ENCODE data around the gene UBE3B.

The UBE3B gene

DNA sequence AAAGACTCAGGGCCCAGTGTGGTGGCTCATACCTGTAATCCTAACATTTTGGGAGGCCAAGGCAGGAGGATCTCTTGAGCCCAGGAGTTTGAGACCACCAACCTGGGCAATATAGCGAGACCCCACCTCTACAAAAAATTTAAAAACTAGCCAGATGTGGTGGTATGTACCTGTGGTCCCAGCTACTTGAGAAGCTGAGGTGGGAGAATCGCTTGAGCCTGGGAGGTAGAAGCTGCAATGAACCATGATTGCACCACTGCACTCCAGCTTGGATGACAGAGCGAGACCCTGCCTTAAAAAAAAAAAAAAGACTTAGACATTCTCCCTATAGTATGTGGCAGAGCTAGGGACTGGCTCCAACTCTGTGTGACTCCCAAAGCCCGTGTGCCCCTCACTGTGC is 2.9 kb downstream of the UBE3B start:
- Histone ChIP-seq H3K18ac (ENCODE audit: low read depth in 1 of 2, low read length in 2 of 2) (no peak overlapping the region), H3K4me1 (ENCODE audit: control insufficient read depth, insufficient read depth, low read depth, low read length) (peaks cover 5% of the 10 kb centered on the region), H3K4me3 (ENCODE audit: insufficient read depth in 1 of 2, low read depth in 1 of 2, low read length in 2 of 2) (no peak overlapping the region), H3K27ac (ENCODE audit: low read length, poor library complexity, severe bottlenecking) (no peak overlapping the region), H2BK12ac (ENCODE audit: low read length in 2 of 2) (no peak overlapping the region), H2BK5ac (ENCODE audit: low read depth, low read length, poor library complexity, severe bottlenecking) (no peak overlapping the region), H3K79me1 (replicated peaks; ENCODE audit: low read length, poor library complexity, severe bottlenecking) (peaks cover 29% of the 10 kb centered on the region), H3K23ac (ENCODE audit: low read length in 2 of 2) (no peak overlapping the region), H3K4ac (ENCODE audit: low read depth in 1 of 2, low read length in 2 of 2) (no peak overlapping the region), H2BK15ac (ENCODE audit: low read depth, poor library complexity, severe bottlenecking) (no peak overlapping the region), H3K4me2 (ENCODE audit: low read length, poor library complexity, severe bottlenecking) (no peak overlapping the region), H2AFZ (ENCODE audit: low read depth, low read length) (no peak overlapping the region), H3K9me3 (ENCODE audit: control insufficient read depth, low read length) (no peaks in the 10 kb centered on the region), H4K91ac (ENCODE audit: low read length) (no peak overlapping the region), H2BK120ac (ENCODE audit: low read depth, low read length) (no peak overlapping the region), H2AK5ac (ENCODE audit: low read length, severe bottlenecking) (no peak overlapping the region), H3K9ac (ENCODE audit: low read length) (no peak overlapping the region), H4K8ac (ENCODE audit: low read length) (no peak overlapping the region), H3K27me3 (ENCODE audit: control insufficient read depth in 1 of 2, insufficient read depth in 1 of 2, low read length in 2 of 2) (no peaks in the 10 kb centered on the region), H3K36me3 (ENCODE audit: control insufficient read depth in 1 of 2, insufficient read depth in 2 of 2, low read depth in 1 of 2, low read length in 2 of 2) (peaks cover 18 to 32% of the 10 kb centered on the region in 2 experiments), H3K14ac (ENCODE audit: low read length in 2 of 2) (no peak overlapping the region)
- no peak for DNase-seq
- 93% methylated on average over 3 of the region's 4 CpGs for WGBS

DNA sequence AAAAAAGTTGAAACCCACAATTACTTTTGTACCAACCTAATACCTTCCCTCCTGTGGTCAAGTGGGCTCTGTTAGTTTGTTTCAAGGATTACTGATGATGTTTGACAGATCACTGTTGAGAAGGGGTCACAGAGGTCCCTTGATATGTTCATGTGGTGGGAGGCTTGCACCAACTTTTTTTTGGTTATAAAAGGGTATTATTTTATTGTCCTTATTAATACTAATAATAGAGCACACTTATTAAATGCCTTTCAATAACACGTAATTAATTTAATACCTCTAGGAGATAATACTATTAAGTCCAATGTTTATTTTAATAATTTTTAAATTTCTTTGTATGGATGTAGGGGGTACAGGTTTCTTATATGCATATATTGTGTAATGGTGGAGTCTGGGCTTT is 4.4 kb downstream of the UBE3B start:
- no CpG with 5 or more reads among the region's 1 CpG for WGBS
- Histone ChIP-seq H3K9me3 (ENCODE audit: control insufficient read depth, low read length) (no peaks in the 10 kb centered on the region), H3K4me1 (ENCODE audit: control insufficient read depth, insufficient read depth, low read depth, low read length) (peaks cover 4% of the 10 kb centered on the region), H3K27me3 (ENCODE audit: control insufficient read depth in 1 of 2, insufficient read depth in 1 of 2, low read length in 2 of 2) (no peaks in the 10 kb centered on the region), H4K91ac (ENCODE audit: low read length) (no peak overlapping the region), H3K4me3 (ENCODE audit: insufficient read depth in 1 of 2, low read depth in 1 of 2, low read length in 2 of 2) (no peak overlapping the region), H2BK120ac (ENCODE audit: low read depth, low read length) (no peak overlapping the region), H3K23ac (ENCODE audit: low read length in 2 of 2) (no peak overlapping the region), H4K8ac (ENCODE audit: low read length) (no peak overlapping the region), H3K14ac (ENCODE audit: low read length in 2 of 2) (no peak overlapping the region), H2AK5ac (ENCODE audit: low read length, severe bottlenecking) (no peak overlapping the region), H3K79me1 (replicated peaks; ENCODE audit: low read length, poor library complexity, severe bottlenecking) (peaks cover 29% of the 10 kb centered on the region), H3K9ac (ENCODE audit: low read length) (no peak overlapping the region), H3K36me3 (ENCODE audit: control insufficient read depth in 1 of 2, insufficient read depth in 2 of 2, low read depth in 1 of 2, low read length in 2 of 2) (peaks cover 28 to 47% of the 10 kb centered on the region in 2 experiments), H3K4ac (ENCODE audit: low read depth in 1 of 2, low read length in 2 of 2) (no peak overlapping the region), H2BK15ac (ENCODE audit: low read depth, poor library complexity, severe bottlenecking) (no peak overlapping the region), H3K4me2 (ENCODE audit: low read length, poor library complexity, severe bottlenecking) (no peak overlapping the region), H2BK12ac (ENCODE audit: low read length in 2 of 2) (no peak overlapping the region), H2AFZ (ENCODE audit: low read depth, low read length) (no peak overlapping the region), H3K27ac (ENCODE audit: low read length, poor library complexity, severe bottlenecking) (no peak overlapping the region), H2BK5ac (ENCODE audit: low read depth, low read length, poor library complexity, severe bottlenecking) (no peak overlapping the region), H3K18ac (ENCODE audit: low read depth in 1 of 2, low read length in 2 of 2) (no peak overlapping the region)
- no peak for DNase-seq

DNA sequence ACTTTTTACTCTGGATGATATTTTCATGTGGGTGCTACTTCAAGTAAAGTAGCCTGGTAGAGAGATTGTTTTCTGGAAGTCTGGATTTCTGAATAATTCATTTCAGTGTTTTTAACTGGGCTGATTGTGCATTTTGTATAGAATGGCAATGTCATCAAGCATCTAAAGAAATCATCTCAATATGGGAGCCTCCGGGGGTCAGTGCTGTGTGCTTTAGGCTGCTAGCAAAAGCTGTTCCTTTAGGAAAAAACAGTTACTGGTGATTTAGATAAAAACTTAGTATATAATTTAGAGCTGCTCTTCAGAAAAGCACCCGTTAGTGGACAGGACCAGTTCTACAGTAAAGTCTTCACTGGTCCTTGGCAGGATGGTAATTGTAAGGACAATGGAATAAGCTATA is 5.1 kb downstream of the UBE3B start:
- H3K18ac ChIP-seq (ENCODE audit: low read depth in 1 of 2, low read length in 2 of 2) = no peak overlapping the region
- H3K23ac ChIP-seq (ENCODE audit: low read length in 2 of 2) = no peak overlapping the region
- H3K4me3 ChIP-seq (ENCODE audit: insufficient read depth in 1 of 2, low read depth in 1 of 2, low read length in 2 of 2) = no peak overlapping the region
- H2BK120ac ChIP-seq (ENCODE audit: low read depth, low read length) = no peak overlapping the region
- no peak overlapping the region for H2BK12ac ChIP-seq (ENCODE audit: low read length in 2 of 2)
- H4K8ac ChIP-seq (ENCODE audit: low read length) = no peak overlapping the region
- no peak for DNase-seq
- no peaks in the 10 kb centered on the region for H3K9me3 ChIP-seq (ENCODE audit: control insufficient read depth, low read length)
- WGBS = 88% methylated on average over 1 of the region's 2 CpGs
- H2AFZ ChIP-seq (ENCODE audit: low read depth, low read length) = no peak overlapping the region
- H3K79me1 ChIP-seq (replicated peaks; ENCODE audit: low read length, poor library complexity, severe bottlenecking) = peaks cover 32% of the 10 kb centered on the region
- H3K9ac ChIP-seq (ENCODE audit: low read length) = no peak overlapping the region
- no peak overlapping the region for H3K4me2 ChIP-seq (ENCODE audit: low read length, poor library complexity, severe bottlenecking)
- H2BK5ac ChIP-seq (ENCODE audit: low read depth, low read length, poor library complexity, severe bottlenecking) = no peak overlapping the region
- no peak overlapping the region for H3K14ac ChIP-seq (ENCODE audit: low read length in 2 of 2)
- no peak overlapping the region for H2AK5ac ChIP-seq (ENCODE audit: low read length, severe bottlenecking)
- peaks cover 34 to 53% of the 10 kb centered on the region in 2 experiments for H3K36me3 ChIP-seq (ENCODE audit: control insufficient read depth in 1 of 2, insufficient read depth in 2 of 2, low read depth in 1 of 2, low read length in 2 of 2)
- no peak overlapping the region for H4K91ac ChIP-seq (ENCODE audit: low read length)
- peaks cover 4% of the 10 kb centered on the region for H3K4me1 ChIP-seq (ENCODE audit: control insufficient read depth, insufficient read depth, low read depth, low read length)
- no peak overlapping the region for H3K27ac ChIP-seq (ENCODE audit: low read length, poor library complexity, severe bottlenecking)
- H3K4ac ChIP-seq (ENCODE audit: low read depth in 1 of 2, low read length in 2 of 2) = no peak overlapping the region
- H2BK15ac ChIP-seq (ENCODE audit: low read depth, poor library complexity, severe bottlenecking) = no peak overlapping the region
- no peaks in the 10 kb centered on the region for H3K27me3 ChIP-seq (ENCODE audit: control insufficient read depth in 1 of 2, insufficient read depth in 1 of 2, low read length in 2 of 2)

DNA sequence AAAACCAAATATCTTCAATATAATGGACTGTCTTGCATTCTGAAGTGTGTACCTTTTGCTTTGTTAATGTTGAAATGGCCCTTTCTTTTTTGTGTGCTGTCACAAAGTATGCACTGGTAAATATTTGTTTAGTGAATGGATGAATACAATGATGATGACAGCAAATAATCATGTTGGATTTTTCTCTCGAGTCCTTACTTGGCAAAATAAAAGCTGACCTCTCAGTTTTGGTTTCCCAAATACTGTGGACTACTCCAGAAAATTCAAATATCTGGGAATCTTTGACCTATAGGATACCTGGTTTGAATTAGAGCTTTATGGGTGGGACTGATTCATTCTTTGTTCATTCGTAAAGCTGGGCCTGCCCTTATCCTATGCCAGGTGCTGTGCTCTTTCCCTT is 5.5 kb downstream of the UBE3B start:
- peaks cover 32% of the 10 kb centered on the region for H3K79me1 ChIP-seq (replicated peaks; ENCODE audit: low read length, poor library complexity, severe bottlenecking)
- no peaks in the 10 kb centered on the region for H3K27me3 ChIP-seq (ENCODE audit: control insufficient read depth in 1 of 2, insufficient read depth in 1 of 2, low read length in 2 of 2)
- H3K27ac ChIP-seq (ENCODE audit: low read length, poor library complexity, severe bottlenecking) = no peak overlapping the region
- H2BK12ac ChIP-seq (ENCODE audit: low read length in 2 of 2) = no peak overlapping the region
- no peak overlapping the region for H3K9ac ChIP-seq (ENCODE audit: low read length)
- H3K14ac ChIP-seq (ENCODE audit: low read length in 2 of 2) = no peak overlapping the region
- no peak overlapping the region for H2BK15ac ChIP-seq (ENCODE audit: low read depth, poor library complexity, severe bottlenecking)
- H3K4ac ChIP-seq (ENCODE audit: low read depth in 1 of 2, low read length in 2 of 2) = no peak overlapping the region
- DNase-seq = no peak
- H2AFZ ChIP-seq (ENCODE audit: low read depth, low read length) = no peak overlapping the region
- H2BK120ac ChIP-seq (ENCODE audit: low read depth, low read length) = no peak overlapping the region
- H3K36me3 ChIP-seq (ENCODE audit: control insufficient read depth in 1 of 2, insufficient read depth in 2 of 2, low read depth in 1 of 2, low read length in 2 of 2) = peaks cover 38 to 57% of the 10 kb centered on the region in 2 experiments
- no peak overlapping the region for H4K91ac ChIP-seq (ENCODE audit: low read length)
- no peak overlapping the region for H3K18ac ChIP-seq (ENCODE audit: low read depth in 1 of 2, low read length in 2 of 2)
- no peak overlapping the region for H4K8ac ChIP-seq (ENCODE audit: low read length)
- no peak overlapping the region for H2BK5ac ChIP-seq (ENCODE audit: low read depth, low read length, poor library complexity, severe bottlenecking)
- WGBS = 88% methylated on average over 1 of the region's 2 CpGs
- H3K4me3 ChIP-seq (ENCODE audit: insufficient read depth in 1 of 2, low read depth in 1 of 2, low read length in 2 of 2) = no peak overlapping the region
- H2AK5ac ChIP-seq (ENCODE audit: low read length, severe bottlenecking) = no peak overlapping the region
- no peaks in the 10 kb centered on the region for H3K9me3 ChIP-seq (ENCODE audit: control insufficient read depth, low read length)
- no peak overlapping the region for H3K23ac ChIP-seq (ENCODE audit: low read length in 2 of 2)
- H3K4me1 ChIP-seq (ENCODE audit: control insufficient read depth, insufficient read depth, low read depth, low read length) = peaks cover 4% of the 10 kb centered on the region
- no peak overlapping the region for H3K4me2 ChIP-seq (ENCODE audit: low read length, poor library complexity, severe bottlenecking)

All from mesenchymal stem cell (in vitro differentiated cells and primary cell).